Gastrocnemius medialis (tissue), 4 donors: ENCODE results near the gene ESPL1.

ENCODE experiments used
- CTCF ChIP-seq, 5 experiments: fragments of 450-650 bp in 3 of 5; fragments of 200-600 bp in 2 of 5; sonication (generic) in 2 of 5; IDR thresholded peaks in 4 of 5; conservative IDR thresholded peaks in 1 of 5; 1 replicate in 4 of 5; 2 replicates in 1 of 5; pipeline ENCODE4 v1.5.1; 2016 to 2019; ENCODE audit warnings: antibody characterized with exemption in 5 of 5, mild to moderate bottlenecking in 3 of 5, moderate library complexity in 3 of 5
- POLR2A ChIP-seq, 2 donors: fragments of 450-650 bp; IDR thresholded peaks; one replicate each; pipeline ENCODE4 v1.6.1; 2017; ENCODE audit warnings: antibody characterized with exemption in 2 of 2, mild to moderate bottlenecking in 2 of 2, moderate library complexity in 2 of 2

DNA sequence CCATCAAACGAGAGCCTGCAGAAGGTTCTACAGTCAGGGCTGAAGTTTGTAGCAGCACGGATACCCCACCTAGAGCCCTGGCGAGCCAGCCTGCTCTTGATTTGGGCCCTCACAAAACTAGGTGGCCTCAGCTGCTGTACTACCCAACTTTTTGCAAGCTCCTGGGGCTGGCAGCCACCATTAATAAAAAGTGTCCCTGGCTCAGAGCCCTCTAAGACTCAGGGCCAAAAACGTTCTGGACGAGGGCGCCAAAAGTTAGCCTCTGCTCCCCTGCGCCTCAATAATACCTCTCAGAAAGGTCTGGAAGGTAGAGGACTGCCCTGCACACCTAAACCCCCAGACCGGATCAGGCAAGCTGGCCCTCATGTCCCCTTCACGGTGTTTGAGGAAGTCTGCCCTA lies 18.3 kb downstream of the ESPL1 start:
- no peak for TF ChIP-seq CTCF (IDR thresholded peaks at IDR 0.05 in 4 of 5, conservative IDR thresholded peaks at IDR 0.05 in 1 of 5)
- TF ChIP-seq POLR2A (IDR thresholded peaks at IDR 0.05) = no peak
